Embryonic facial prominence (tissue), 1 donor: ENCODE data around the gene PDE4B.
"Not testable (repeated sequence)": the region's sequence is repeated elsewhere in the genome, so short reads cannot be mapped to it uniquely, and the experiment has no call there.

Source experiments
- DNase-seq: peaks from one replicate; pipeline ENCODE4 v3.0.0-alpha.2; 2016; ENCODE audit errors: extremely low spot score

The PDE4B gene

GRCh38 chr1:66420906-66421305 lies 628.2 kb downstream of the PDE4B start:
- DNase-seq: not testable (repeated sequence)

DNA sequence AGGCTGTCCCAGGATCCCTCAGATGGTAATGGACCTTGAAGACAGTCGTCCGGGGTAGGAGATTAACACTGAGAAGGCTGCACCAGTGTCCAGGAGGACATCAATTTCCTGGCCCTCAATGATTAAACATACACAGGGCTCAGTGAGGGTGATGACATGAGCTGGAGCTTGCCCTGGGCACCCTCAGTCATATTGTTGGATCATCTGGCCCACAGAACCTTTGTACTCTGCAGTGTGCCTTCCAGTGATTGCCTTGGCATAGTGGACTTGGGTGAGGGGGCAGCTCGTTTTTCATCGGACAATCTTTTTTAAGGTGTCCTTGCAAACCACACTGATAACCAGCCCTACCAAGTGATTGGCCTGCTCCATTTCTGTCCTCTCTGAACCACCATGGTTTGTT lies 630.1 kb downstream of the PDE4B start:
- DNase-seq: no peak
